A172 (cell line): ENCODE results near the gene PPARA. TPM values are rescaled to one million over a fixed set of nuclear protein-coding genes. Genes with fewer than 3 reads are reported as not detected.
"Not testable (repeated sequence)": the region's sequence is repeated elsewhere in the genome, so short reads cannot be mapped to it uniquely, and the experiment has no call there.

Experiments used
- DNase-seq: peaks from one replicate; pipeline ENCODE4 v3.0.0-alpha.2; 2015; ENCODE audit warnings: low spot score
- total RNA-seq: library from RNA; depleted of rRNA; stranded (reverse); fragments of >200 nt; shearing (Covaris generic); gene quantifications from 2 replicates; pipeline ENCODE4 v1.2.3, GENCODE V29; 2014

The PPARA gene
- total RNA-seq, 1 experiment from 2014 or later: 5.3 TPM

- DNase-seq: no peak
Observed at GRCh38 chr22:46241396-46242007, 91.2 kb downstream of the PPARA start.

DNA sequence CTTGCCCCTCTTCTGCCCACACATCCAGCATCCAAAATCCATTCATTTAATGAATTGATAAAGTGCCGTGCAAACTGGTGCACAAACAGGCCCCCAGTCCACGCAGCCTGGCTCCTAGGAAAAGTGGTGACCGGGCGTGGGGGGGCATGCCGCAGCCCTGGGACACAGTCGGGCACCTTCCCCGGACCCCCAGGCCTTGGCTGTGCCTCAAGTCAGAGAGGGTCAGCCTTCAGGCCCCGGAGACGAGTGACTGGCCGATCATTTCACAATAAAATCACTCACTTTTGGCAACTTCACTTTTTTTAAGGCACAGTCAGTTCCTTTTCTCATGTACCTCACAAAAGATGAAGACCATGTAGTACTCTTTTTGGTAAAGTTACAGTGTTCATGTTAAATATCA lies 91.8 kb downstream of the PPARA start:
- no peak for DNase-seq

- DNase-seq: no peak
Observed at GRCh38 chr22:46244771-46245170, 94.4 kb downstream of the PPARA start.

DNA sequence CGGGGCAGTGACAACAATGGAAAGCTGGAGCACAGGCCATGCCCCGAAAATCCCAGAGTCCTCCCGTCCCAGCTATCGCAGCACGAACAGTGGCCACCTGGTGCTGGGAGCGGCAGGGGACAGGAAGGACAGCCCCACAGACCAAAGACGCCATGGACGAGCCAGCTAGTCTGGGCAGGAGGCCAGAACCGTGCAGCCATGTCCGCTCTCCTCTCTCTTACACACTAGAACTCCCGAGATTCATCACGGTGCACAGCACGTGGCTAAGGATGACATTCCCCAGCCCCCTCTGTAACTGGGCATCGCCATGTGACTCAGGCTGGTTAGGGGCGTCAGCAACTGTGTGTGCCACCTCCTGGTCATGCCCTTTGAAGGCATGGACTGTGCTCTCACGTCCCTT lies 95.2 kb downstream of the PPARA start:
- no peak for DNase-seq

- DNase-seq: no peak
Observed at GRCh38 chr22:46246178-46246577, 95.9 kb downstream of the PPARA start.

DNA sequence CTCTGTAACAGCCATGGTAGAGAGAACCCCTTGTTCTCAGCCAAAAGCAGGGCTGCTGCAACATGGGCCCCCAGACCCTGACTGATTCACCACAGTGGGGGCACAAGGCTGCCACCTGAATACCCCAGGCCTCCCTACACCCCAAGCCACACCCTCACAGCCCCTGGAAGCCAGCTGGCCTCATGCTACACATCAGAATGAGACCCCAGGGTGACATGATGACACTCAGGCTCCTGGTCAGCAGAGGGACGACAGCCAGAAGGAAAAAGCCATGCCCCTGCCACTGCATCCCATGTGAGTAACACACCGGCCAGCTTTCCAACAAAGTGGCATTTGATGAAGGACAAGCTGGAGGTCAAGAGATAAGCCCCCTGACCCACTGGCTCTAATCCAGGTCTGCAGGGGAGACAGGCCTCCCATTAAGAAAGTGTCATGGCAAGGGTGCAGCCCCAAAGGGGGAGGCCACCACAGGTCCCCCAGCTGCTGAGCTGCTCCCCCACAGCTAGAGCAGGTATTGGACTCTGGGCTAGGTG lies 97.2 kb downstream of the PPARA start:
- no peak for DNase-seq

- peak; percentile 40 for DNase-seq
Observed at GRCh38 chr22:46250035-46250782, 99.9 kb downstream of the PPARA start, which contains the start of gene CDPF1. Gene CDPF1 (minus strand): TSS chr22:46250293. CDS start chr22:46248284, 2,009 bp downstream.

DNA sequence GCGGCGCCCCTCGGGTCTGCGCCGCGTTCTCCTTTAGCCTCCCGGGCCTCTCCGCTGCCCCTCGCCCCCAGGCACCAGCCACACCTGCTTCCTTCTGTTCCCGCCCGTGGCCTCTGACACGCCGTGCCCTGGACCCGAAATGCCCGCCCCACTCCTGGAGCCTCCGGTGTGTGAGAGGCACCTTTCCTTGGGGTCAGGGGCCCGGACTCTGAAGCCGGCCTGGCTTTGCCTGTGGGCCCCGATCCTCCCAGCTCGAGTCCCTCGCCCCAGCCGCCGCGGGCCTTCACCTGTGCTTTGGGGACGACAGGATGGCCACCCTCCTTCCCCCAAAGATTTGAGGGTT lies 100.4 kb downstream of the PPARA start:
- DNase-seq: no peak

DNA sequence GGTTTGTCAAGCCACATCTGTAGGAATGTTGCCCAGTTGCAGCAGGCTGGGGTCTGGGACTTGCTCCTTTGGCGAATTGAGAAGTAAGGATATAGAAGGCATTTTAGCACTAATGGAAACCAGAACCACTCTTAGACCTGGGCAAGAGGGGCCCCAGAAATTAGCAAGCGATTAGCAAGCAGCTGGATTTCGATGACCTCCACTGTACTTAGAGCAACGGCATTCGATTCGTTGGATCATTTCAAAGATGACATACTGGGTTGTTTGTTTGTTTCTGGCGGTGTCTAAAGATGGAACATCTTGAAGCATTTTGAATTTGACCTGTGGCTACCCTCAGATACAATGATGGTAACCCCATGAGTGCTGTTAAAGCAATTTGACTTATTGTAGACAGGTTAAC lies 100.9 kb downstream of the PPARA start:
- no peak for DNase-seq

GRCh38 chr22:46251816-46252380 lies 101.6 kb downstream of the PPARA start:
- DNase-seq: no peak

DNA sequence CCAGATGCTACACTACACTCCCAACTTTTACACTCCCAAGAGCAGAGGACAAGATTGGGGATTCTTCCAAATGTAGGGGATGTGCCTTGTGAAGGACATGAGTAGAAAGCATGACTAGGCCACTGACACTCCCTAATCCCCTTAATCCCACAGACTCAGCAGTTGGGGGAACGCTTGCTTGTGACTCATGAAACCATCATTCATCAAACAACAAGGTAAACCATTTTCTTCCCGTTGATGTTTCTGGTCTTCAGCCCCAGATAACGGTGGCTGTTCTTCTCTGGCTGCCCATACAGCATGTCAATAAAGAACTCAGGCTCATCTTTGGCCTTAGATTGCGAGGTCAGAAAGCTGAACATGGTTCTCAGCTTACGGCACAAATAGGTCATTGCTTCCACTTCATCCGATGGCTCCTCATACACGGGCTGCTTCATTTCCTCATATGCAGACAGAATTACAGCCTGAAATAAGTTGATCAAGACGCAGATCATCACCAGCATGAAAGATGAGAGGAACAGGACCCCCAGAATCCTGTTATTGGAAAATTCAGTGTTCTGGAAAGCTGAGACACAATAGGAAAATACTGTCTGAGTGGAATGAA lies 106.1 kb downstream of the PPARA start:
- DNase-seq: no peak

DNA sequence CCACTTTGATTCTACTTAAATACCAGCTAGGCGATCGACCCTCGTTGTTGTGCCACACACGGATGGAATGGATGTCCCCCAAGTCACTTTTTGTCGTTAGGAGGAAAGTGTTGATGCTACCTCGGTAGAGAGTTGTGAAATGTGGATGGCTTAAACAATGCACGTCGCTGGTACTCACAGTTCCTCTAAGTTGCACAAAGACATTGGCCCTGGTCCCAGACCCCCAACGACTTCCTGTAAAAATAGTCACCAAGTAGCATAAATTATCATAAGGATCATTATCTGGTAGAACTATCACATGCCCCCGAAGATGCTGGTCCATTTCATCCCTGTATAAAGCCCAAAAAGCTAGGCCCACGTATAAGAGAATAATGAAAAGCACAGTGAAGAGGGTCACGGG lies 109.0 kb downstream of the PPARA start:
- DNase-seq: no peak

GRCh38 chr22:46260038-46260437 lies 109.7 kb downstream of the PPARA start:
- no peak for DNase-seq

GRCh38 chr22:46262449-46263215 lies 112.3 kb downstream of the PPARA start:
- no peak for DNase-seq

- no peak for DNase-seq
Observed at GRCh38 chr22:46263216-46263590, 112.9 kb downstream of the PPARA start, which contains the start of gene PKDREJ. Gene PKDREJ (minus strand): TSS chr22:46263343. CDS start chr22:46263322, 21 bp downstream.

DNA sequence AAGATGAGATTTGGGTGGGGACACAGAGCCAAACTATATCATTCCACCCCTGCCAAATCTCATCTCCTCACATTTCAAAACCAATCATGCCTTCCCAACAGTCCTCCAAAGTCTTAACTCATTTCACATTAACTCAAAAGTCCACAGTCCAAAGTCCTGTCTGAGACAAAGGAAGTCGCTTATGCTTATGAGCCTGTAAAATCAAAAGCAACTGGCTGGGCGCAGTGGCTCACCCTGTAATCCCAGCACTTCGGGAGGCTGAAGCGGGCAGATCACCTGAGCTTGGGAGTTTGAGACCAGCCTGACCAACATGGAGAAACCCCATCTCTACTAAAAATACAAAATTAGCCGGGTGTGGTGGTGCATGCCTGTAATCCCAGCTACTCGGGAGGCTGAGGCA lies 114.2 kb downstream of the PPARA start:
- DNase-seq: not testable (repeated sequence)

DNA sequence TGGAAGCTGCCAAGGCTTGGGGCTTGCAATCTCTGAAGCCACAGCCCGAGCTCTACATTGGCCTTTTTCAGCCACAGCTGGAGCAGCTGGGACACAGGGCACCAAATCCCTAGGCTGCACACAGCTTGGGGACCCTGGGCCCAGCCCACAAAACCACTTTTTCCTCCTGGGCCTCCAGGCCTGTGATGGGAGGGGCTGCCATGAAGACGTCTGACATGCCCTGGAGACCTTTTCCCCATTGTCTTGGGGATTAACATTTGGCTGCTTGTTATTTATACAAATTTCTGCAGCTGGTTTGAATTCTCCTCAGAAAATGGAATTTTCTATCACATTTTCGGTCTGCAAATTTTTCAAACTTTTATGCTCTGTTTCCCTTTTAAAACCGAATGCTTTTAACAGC lies 115.3 kb downstream of the PPARA start:
- DNase-seq: not testable (repeated sequence)

- peak; percentile 67 for DNase-seq
Observed at GRCh38 chr22:46267431-46268279, 117.3 kb downstream of the PPARA start, which contains the start of gene TTC38. Gene TTC38 (plus strand): TSS chr22:46268008. CDS start chr22:46268040, 32 bp downstream.

DNA sequence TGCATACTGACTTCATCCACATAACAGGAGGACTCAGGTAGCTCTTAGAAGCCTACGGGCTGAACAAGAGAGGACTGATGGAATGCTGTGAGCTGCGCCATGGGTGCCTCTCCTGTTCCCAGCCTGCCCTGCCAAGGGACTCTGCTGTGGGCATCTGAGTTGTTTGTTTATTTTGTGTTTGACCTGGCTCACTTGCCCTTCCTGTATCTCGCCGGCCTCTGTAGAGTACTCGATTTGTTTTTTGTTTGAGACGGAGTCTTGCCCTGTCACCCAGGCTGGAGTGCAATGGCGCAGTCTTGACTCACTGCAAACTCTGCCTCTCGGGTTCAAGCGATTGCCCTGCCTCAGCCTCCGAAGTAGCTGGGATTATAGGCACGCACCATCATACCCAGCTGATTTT lies 119.2 kb downstream of the PPARA start:
- DNase-seq: no peak

GRCh38 chr22:46272196-46272595 lies 121.9 kb downstream of the PPARA start:
- DNase-seq: no peak
